Adrenal gland (tissue), 12 donors: ENCODE data around the gene MINDY3. TPM values are rescaled to one million over a fixed set of nuclear protein-coding genes. Genes with fewer than 3 reads are reported as not detected.

Source experiments
- DNase-seq, 7 donors: peaks; one replicate each; pipeline ENCODE4 v3.0.0-alpha.2; 2019 to 2020
- H3K27ac ChIP-seq, 5 donors: fragments of 200-600 bp; sonication (generic) in 4 of 5; 1 replicate in 3 of 5; 2 replicates in 2 of 5; pipeline versions ENCODE4 v1.5.1 to v1.8.0; 2016 to 2020; ENCODE audit warnings: mild to moderate bottlenecking in 1 of 5
- H3K27me3 ChIP-seq: fragments of 200-600 bp; 2 replicates; pipeline ENCODE4 v1.8.0; 2021
- H3K36me3 ChIP-seq, 2 donors: fragments of 200-600 bp; replicated peaks in 1 of 2; 1 replicate in 1 of 2; 2 replicates in 1 of 2; pipeline versions ENCODE4 v1.5.1 to v1.8.0; 2018 to 2022
- H3K4me1 ChIP-seq, 2 donors: fragments of 200-600 bp; replicated peaks in 1 of 2; 1 replicate in 1 of 2; 2 replicates in 1 of 2; pipeline versions ENCODE4 v1.5.1 to v1.8.0; 2018 to 2021
- H3K4me3 ChIP-seq, 4 donors: fragments of 200-600 bp; sonication (generic) in 3 of 4; one replicate each; pipeline ENCODE4 v1.5.1; 2016 to 2018
- H3K9me3 ChIP-seq, 3 donors: fragments of 200-600 bp; sonication (generic) in 1 of 3; replicated peaks in 1 of 3; 1 replicate in 2 of 3; 2 replicates in 1 of 3; pipeline versions ENCODE4 v1.5.1 to v1.8.0; 2016 to 2021
- CTCF ChIP-seq, 6 experiments: fragments of 450-650 bp in 4 of 6; fragments of 200-600 bp in 2 of 6; sonication (generic) in 1 of 6; IDR thresholded peaks; 1 replicate in 5 of 6; 2 replicates in 1 of 6; pipeline versions ENCODE4 v1.5.1 to v1.8.0; 2016 to 2021; ENCODE audit warnings: antibody characterized with exemption in 6 of 6, mild to moderate bottlenecking in 2 of 6, moderate library complexity in 1 of 6
- POLR2A ChIP-seq, 2 donors: fragments of 450-650 bp; IDR thresholded peaks; one replicate each; pipeline ENCODE4 v1.6.1; 2017; ENCODE audit warnings: antibody characterized with exemption in 2 of 2, mild to moderate bottlenecking in 2 of 2, moderate library complexity in 1 of 2
- WGBS, 4 donors: extraction: QIAGEN DNeasy Blood & Tissue Kit in 2 of 4; methylation state at CpG; one replicate each; pipeline versions ENCODE4 v1.1.5 to v1.1.7; 2013 to 2017; 5-methylcytosine and 5-hydroxymethylcytosine counted together
- intact Hi-C, 2 donors: fragments of 100-400 bp; cut with DNase I; formaldehyde crosslinking; loops; one replicate each; pipeline versions ENCODE4 v1.14.1 to v1.15.0; 2022 to 2023
- polyA plus RNA-seq, 3 donors: library from polyadenylated mRNA; stranded (reverse); fragments of 200-250 nt in 2 of 3; fragments of 350-450 nt in 1 of 3; fragmentation: Illumina TruSeq in 1 of 3; extraction: RNeasy Lipid Tissue Mini Kit (QIAGEN cat#74804) in 1 of 3; gene quantifications; one replicate each; pipeline ENCODE4 v1.2.3, GENCODE V29; 2013 to 2014
- total RNA-seq, 9 donors: library from RNA; depleted of rRNA in 4 of 9; stranded (reverse); fragments of >200 nt in 4 of 9; fragments of 120-200 nt in 1 of 9; fragmentation: NEBNext Ultra II Directional in 1 of 9; extraction: Animal tissue kit (Norgen Biotek cat#: 25700) in 1 of 9; gene quantifications; one replicate each; pipeline versions ENCODE4 v1.1.0 to v1.2.4, GENCODE V29; 2013 to 2023
- donor health status: healthy with polysubstance abuse.
- donor health status: Bipolar disorder and iron deficiency.
- donor health status: DM: yes; HTN: yes; CAD: no.
- donor health status: DM: no; HTN: no; CAD: no.
- donor health status: DM: no; HTN: no; CAD: no.
- donor health status: DM: yes; HTN: yes; CAD: no.

Gene MINDY3
- total and polyA plus RNA-seq, 12 donors, result 16.7 to 40.3 (median 32.2) TPM

GRCh38 chr10:15863733-15864132 lies 3.4 kb upstream of the MINDY3 start:
- no peak overlapping the region for H3K4me3 ChIP-seq
- H3K9me3 ChIP-seq, result no peaks in the 10 kb centered on the region
- intact Hi-C loops, result no loop called here
- no peak for DNase-seq
- peaks cover 6 to 9% of the 10 kb centered on the region in 2 donors for H3K4me1 ChIP-seq
- H3K27me3 ChIP-seq, result peaks cover 5% of the 10 kb centered on the region
- H3K27ac ChIP-seq, result no peak overlapping the region
- TF ChIP-seq POLR2A (IDR thresholded peaks at IDR 0.05), result no peak
- TF ChIP-seq CTCF (IDR thresholded peaks at IDR 0.05), result no peak
- no peaks in the 10 kb centered on the region for H3K36me3 ChIP-seq

DNA sequence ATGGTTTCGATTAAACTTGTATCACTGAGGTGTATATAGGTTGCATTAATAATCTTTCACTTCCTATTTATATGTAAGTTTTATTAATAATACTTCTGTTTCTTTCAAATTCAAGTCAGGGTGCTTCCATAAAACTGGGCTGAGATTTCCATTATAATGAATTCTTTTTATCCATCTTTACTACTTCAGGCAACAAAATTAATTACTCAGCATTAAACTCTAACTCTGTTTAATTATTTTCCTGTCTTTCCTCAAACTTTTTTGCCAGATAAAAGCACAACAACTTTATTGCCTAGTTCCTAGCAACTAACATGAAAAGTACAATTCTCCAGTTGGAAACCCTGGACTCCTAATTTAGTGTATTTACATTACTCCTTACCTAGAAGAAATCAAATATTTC lies 3.0 kb upstream of the MINDY3 start:
- Histone ChIP-seq H3K27ac (no peak overlapping the region), H3K4me3 (no peak overlapping the region), H3K27me3 (peaks cover 2% of the 10 kb centered on the region), H3K36me3 (no peaks in the 10 kb centered on the region), H3K4me1 (peaks cover 10 to 13% of the 10 kb centered on the region in 2 donors), H3K9me3 (no peaks in the 10 kb centered on the region)
- WGBS, 4 donors, result 80 to 89% (median 86%) methylated on average over 1 of the region's 1 CpG
- no peak for TF ChIP-seq POLR2A (IDR thresholded peaks at IDR 0.05)
- TF ChIP-seq CTCF (IDR thresholded peaks at IDR 0.05), result no peak
- intact Hi-C loops, result no loop called here
- no peak for DNase-seq

DNA sequence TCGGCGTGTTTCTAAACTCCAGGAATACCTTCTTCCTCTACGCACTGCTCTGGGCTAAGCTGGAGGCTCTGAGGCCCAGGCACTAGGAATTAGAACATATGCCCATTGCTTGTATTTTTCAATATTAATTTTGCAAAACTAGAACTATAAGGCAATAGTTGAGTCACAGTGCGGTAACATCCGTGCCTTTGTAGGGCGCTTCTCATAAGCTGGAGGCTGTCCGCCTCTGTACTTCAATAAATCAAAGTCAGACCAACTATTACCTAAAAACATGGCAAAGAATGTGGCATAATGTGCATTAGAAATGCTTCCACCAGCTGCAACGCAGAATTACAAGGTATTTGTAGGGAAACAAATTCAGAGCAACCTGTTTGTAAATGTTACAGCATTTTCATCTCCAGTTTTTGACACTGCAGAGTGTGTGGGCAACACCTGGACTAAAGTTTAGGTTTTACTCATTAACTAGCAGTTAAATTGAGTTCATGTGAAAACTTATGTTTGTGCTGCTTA lies 440 bp upstream of the MINDY3 start:
- intact Hi-C loops, result no loop called here
- Histone ChIP-seq H3K27me3 (no peaks in the 10 kb centered on the region), H3K4me1 (peaks cover 14 to 24% of the 10 kb centered on the region in 2 donors), H3K36me3 (no peaks in the 10 kb centered on the region), H3K4me3 (peak overlapping the region in 3 of 4 donors; percentile 84 to 99 (median 86)), H3K9me3 (no peaks in the 10 kb centered on the region), H3K27ac (peak overlapping the region; percentile 9 to 81 (median 51))
- 38 to 52% (median 48%) methylated on average over 8 of the region's 8 CpGs for WGBS, 4 donors
- no peak for TF ChIP-seq POLR2A (IDR thresholded peaks at IDR 0.05)
- TF ChIP-seq CTCF (IDR thresholded peaks at IDR 0.05), result no peak
- DNase-seq, result no peak

- Histone ChIP-seq H3K9me3 (no peaks in the 10 kb centered on the region), H3K36me3 (no peaks in the 10 kb centered on the region), H3K4me1 (peaks cover 14 to 24% of the 10 kb centered on the region in 2 donors), H3K27ac (peak overlapping the region in 2 of 5 donors; percentile 64 to 81), H3K4me3 (peak overlapping the region; percentile 73 to 99 (median 85)), H3K27me3 (no peaks in the 10 kb centered on the region)
- intact Hi-C loops, result no loop called here
- WGBS, 4 donors, result 9 to 16% (median 10%) methylated on average over 7 to 10 of the region's 10 CpGs
- no peak for DNase-seq
- TF ChIP-seq CTCF (IDR thresholded peaks at IDR 0.05) (no peak), POLR2A (IDR thresholded peaks at IDR 0.05) (no peak)
Observed at GRCh38 chr10:15859509-15859905, 800 bp downstream of the MINDY3 start.
